ENCODE results near the gene GEMIN5. TPM values are rescaled to one million over a fixed set of nuclear protein-coding genes. Genes with fewer than 3 reads are reported as not detected.

Gene GEMIN5
- total and polyA plus RNA-seq, 2 of the 13 experiments (the other 11 are each of a cell fraction or from before 2014, with no cell fraction given) = 6.6 to 28.6 TPM

DNA sequence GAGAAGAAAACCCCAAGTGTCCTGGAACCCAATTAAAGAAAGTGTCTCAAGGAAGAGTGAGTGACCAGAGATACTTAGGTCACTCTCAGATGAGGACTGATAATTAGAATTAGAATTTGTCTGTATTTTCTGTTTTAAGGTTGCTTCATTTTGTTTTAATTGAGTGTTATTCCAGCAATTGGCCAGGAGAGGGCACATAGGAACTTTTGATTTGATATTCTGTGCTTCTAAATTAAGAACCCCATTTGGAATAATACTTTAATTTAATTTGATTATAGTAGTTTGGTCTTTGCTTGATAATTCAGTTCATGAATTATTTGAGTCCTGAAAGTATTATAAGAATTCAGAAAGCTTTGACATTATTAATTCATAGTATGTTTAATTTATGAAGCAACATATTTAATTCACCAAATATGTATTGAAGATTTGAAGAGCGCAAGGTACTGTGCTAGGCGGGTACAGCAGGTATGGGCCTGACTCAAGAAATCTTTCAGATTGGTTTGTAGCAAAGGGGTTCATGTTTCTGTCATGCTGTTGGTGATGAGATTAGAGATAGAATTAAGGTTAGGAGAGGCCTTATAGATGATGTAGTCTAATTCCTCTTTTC is 7.8 kb upstream of the GEMIN5 start (continued):
- TF ChIP-seq EEA1 (CRISPR knock-in tag; IDR thresholded peaks at IDR 0.05; ENCODE audit: borderline replicate concordance) = no peak

- Histone ChIP-seq H3K36me3 (replicated peaks in 1 of 2; ENCODE audit: control insufficient read depth in 1 of 2, insufficient read depth in 2 of 2, low read length in 2 of 2) (peaks cover 0 to 2% of the 10 kb centered on the region in 2 experiments; a peak in 3 of 5 replicates), H3K4me3 (replicated peaks in 1 of 3; ENCODE audit: insufficient read depth in 1 of 3, low read depth in 2 of 3, low read length in 3 of 3) (no peak overlapping the region), H3K27me3 (ENCODE audit: control insufficient read depth in 1 of 2, insufficient read depth in 2 of 2, low read length in 2 of 2) (no peaks in the 10 kb centered on the region; a peak in 1 of 5 replicates), H3K27ac (ENCODE audit: extremely low read length, insufficient read depth, low read length) (no peak overlapping the region), H3K9me3 (ENCODE audit: low read length) (no peaks in the 10 kb centered on the region), H4K20me1 (ENCODE audit: insufficient read depth, low read length) (no peaks in the 10 kb centered on the region; the same call in 1 of the 2 replicates), H2AFZ (ENCODE audit: low read length) (no peak overlapping the region), H3K79me2 (ENCODE audit: insufficient read depth, low read length) (peaks cover 80% of the 10 kb centered on the region), H3K4me2 (ENCODE audit: low read depth, low read length) (no peak overlapping the region), H3K4me1 (ENCODE audit: insufficient read depth, low read length) (peaks cover 57% of the 10 kb centered on the region), H3K9ac (ENCODE audit: insufficient read depth, low read depth, low read length) (no peak overlapping the region)
- FAIRE-seq (no peak), DNase-seq (ENCODE audit: low spot score) (no peak), ATAC-seq (no peak)
- BruUV-seq (replicated peaks) = no TSS peak
- TF ChIP-seq DMAP1 (CRISPR knock-in tag; IDR thresholded peaks at IDR 0.05) = no peak
- no peak for TF ChIP-seq MEIS1 (CRISPR knock-in tag; IDR thresholded peaks at IDR 0.05; ENCODE audit: borderline replicate concordance)
- TF ChIP-seq SNAI1 (CRISPR knock-in tag; IDR thresholded peaks at IDR 0.05; ENCODE audit: borderline replicate concordance) = no peak
- TF ChIP-seq KLF15 (CRISPR knock-in tag; IDR thresholded peaks at IDR 0.05; ENCODE audit: borderline replicate concordance) = no peak
- POLR2A ChIA-PET = no interaction called here
- intact Hi-C loops (cut with micrococcal nuclease; ENCODE audit: unreplicated experiment) (loop anchor here (1.0 kb wide), 1 partner anchor 84 kb away; no protein-coding TSS in a partner anchor), in situ Hi-C loops (cut with HindIII; ENCODE audit: extremely low pct_ligation_motif_present, low pct_unique_long_range_greater_than_20kb) (no loop called here)
- CTCF ChIA-PET (ENCODE audit: low intra/inter-chr PET ratio, low total read pairs) = interaction anchor here (2.0 kb wide), 1 partner anchor 60 kb away, joined by 6 read pairs; no protein-coding TSS in a partner anchor
Observed at GRCh38 chr5:154944716-154945115, 6.7 kb upstream of the GEMIN5 start.

- no peak for ATAC-seq
- no peak overlapping the region for H3K27ac ChIP-seq (ENCODE audit: extremely low read length, insufficient read depth, low read length)
- POLR2A ChIA-PET = no interaction called here
- H3K4me3 ChIP-seq (replicated peaks in 1 of 3; ENCODE audit: insufficient read depth in 1 of 3, low read depth in 2 of 3, low read length in 3 of 3) = no peak overlapping the region
- no peak overlapping the region for H3K9ac ChIP-seq (ENCODE audit: insufficient read depth, low read depth, low read length)
- H3K36me3 ChIP-seq (replicated peaks in 1 of 2; ENCODE audit: control insufficient read depth in 1 of 2, insufficient read depth in 2 of 2, low read length in 2 of 2) = peaks cover 0 to 2% of the 10 kb centered on the region in 2 experiments; a peak in 2 of 5 replicates
- H3K4me1 ChIP-seq (ENCODE audit: insufficient read depth, low read length) = peaks cover 58% of the 10 kb centered on the region
- whole genome bisulfite sequencing (ENCODE audit: low lambda C conversion rate) = 95% methylated on average over 5 of the region's 5 CpGs
- peaks cover 68% of the 10 kb centered on the region for H3K79me2 ChIP-seq (ENCODE audit: insufficient read depth, low read length)
- CTCF ChIA-PET (ENCODE audit: low intra/inter-chr PET ratio, low total read pairs) = no interaction called here
- no peaks in the 10 kb centered on the region; the same call in 1 of the 2 replicates for H4K20me1 ChIP-seq (ENCODE audit: insufficient read depth, low read length)
- no TSS peak for BruUV-seq (replicated peaks)
- FAIRE-seq = no peak
- H3K27me3 ChIP-seq (ENCODE audit: control insufficient read depth in 1 of 2, insufficient read depth in 2 of 2, low read length in 2 of 2) = no peaks in the 10 kb centered on the region; a peak in 1 of 5 replicates
- in situ Hi-C loops (cut with HindIII; ENCODE audit: extremely low pct_ligation_motif_present, low pct_unique_long_range_greater_than_20kb) = no loop called here
- DNase-seq (ENCODE audit: low spot score) = no peak
- no peaks in the 10 kb centered on the region for H3K9me3 ChIP-seq (ENCODE audit: low read length)
- H2AFZ ChIP-seq (ENCODE audit: low read length) = no peak overlapping the region
- intact Hi-C loops (cut with micrococcal nuclease; ENCODE audit: unreplicated experiment) = no loop called here
- no peak overlapping the region for H3K4me2 ChIP-seq (ENCODE audit: low read depth, low read length)
- TF ChIP-seq HOMEZ (CRISPR knock-in tag; IDR thresholded peaks at IDR 0.05; ENCODE audit: low read depth) = no peak
- TF ChIP-seq, protein P1, sequence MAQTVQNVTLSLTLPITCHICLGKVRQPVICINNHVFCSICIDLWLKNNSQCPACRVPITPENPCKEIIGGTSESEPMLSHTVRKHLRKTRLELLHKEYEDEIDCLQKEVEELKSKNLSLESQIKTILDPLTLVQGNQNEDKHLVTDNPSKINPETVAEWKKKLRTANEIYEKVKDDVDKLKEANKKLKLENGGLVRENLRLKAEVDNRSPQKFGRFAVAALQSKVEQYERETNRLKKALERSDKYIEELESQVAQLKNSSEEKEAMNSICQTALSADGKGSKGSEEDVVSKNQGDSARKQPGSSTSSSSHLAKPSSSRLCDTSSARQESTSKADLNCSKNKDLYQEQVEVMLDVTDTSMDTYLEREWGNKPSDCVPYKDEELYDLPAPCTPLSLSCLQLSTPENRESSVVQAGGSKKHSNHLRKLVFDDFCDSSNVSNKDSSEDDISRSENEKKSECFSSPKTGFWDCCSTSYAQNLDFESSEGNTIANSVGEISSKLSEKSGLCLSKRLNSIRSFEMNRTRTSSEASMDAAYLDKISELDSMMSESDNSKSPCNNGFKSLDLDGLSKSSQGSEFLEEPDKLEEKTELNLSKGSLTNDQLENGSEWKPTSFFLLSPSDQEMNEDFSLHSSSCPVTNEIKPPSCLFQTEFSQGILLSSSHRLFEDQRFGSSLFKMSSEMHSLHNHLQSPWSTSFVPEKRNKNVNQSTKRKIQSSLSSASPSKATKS (CRISPR knock-in tag; IDR thresholded peaks at IDR 0.05) = no peak
- TF ChIP-seq ZNF3 (CRISPR knock-in tag; IDR thresholded peaks at IDR 0.05) = no peak
- TF ChIP-seq NFYC (CRISPR knock-in tag; IDR thresholded peaks at IDR 0.05) = no peak
- TF ChIP-seq ZNF143 (CRISPR knock-in tag; IDR thresholded peaks at IDR 0.05) = no peak
- no peak for TF ChIP-seq SIX4 (CRISPR knock-in tag; IDR thresholded peaks at IDR 0.05)
- TF ChIP-seq, protein P2, sequence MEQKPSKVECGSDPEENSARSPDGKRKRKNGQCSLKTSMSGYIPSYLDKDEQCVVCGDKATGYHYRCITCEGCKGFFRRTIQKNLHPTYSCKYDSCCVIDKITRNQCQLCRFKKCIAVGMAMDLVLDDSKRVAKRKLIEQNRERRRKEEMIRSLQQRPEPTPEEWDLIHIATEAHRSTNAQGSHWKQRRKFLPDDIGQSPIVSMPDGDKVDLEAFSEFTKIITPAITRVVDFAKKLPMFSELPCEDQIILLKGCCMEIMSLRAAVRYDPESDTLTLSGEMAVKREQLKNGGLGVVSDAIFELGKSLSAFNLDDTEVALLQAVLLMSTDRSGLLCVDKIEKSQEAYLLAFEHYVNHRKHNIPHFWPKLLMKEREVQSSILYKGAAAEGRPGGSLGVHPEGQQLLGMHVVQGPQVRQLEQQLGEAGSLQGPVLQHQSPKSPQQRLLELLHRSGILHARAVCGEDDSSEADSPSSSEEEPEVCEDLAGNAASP (CRISPR knock-in tag; IDR thresholded peaks at IDR 0.05; ENCODE audit: borderline replicate concordance) = no peak
Observed at GRCh38 chr5:154943527-154943926, 5.5 kb upstream of the GEMIN5 start.

Measured in HepG2 (cell line).